Embryonic facial prominence (tissue), 1 donor: Measurements from ENCODE around the gene C2orf76.
"Not testable (repeated sequence)": the region's sequence is repeated elsewhere in the genome, so short reads cannot be mapped to it uniquely, and the experiment has no call there.

Experiments used
- DNase-seq: peaks from one replicate; pipeline ENCODE4 v3.0.0-alpha.2; 2016; ENCODE audit errors: extremely low spot score

The C2orf76 gene

GRCh38 chr2:119377294-119377992, 10.8 kb upstream of the C2orf76 start:
- DNase-seq: no peak

- DNase-seq: no peak
Observed at GRCh38 chr2:119376810-119377209, 10.2 kb upstream of the C2orf76 start.

DNA sequence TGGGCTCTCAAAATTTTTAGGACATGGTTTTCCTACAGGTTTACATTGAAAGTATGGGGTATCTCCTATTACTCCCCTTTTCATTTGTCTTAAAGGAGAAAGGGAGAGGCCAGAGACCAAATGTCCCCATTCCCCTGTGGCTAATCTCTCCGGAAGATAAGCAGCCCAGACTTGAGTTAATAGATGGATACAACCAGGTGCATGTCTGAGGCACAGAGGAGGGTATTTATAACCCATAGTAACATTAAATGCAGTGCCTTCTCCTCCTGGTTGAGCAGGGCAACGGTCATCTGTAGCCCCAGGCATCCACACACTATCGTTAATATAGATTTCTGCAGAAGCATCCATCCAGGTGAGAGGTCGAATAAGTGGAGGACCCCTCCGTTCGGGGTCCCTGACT, 9.8 kb upstream of the C2orf76 start:
- not testable (repeated sequence) for DNase-seq

DNA sequence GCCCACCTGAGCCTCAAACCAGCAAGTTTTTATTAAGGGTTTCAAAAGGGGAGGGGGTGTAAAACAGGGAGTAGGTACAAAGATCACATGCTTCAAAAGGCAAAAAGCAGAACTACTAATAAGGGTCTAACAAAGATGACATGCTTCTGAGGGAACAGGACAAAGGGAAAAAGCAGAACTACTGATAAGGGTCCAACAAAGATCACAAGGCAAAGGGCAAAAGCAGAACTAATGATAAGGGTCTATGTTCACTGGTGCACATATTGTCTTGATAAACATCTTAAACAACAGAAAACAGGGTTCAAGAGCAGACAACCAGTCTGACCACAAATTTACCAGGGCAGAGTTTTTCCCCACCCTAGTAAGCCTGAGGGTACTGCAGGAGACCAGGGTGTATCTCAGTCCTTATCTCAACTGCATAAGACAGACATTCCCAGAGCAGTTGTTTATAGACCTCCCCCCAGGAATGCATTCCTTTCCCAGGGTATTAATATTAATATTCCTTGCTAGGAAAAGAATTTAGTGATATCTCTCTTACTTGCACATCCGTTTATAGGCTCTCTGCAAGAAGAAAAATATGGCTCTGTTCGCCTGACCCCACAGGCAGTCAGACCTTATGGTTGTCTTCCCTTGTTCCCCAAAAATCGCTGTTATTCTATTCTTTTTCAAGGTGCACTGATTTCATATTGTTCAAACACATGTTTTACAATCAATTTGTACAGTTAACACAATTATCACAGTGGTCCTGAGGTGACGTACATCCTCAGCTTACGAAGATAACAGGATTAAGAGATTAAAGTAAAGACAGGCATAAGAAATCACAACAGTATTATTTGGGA, 7.5 kb upstream of the C2orf76 start:
- DNase-seq: not testable (repeated sequence)

DNA sequence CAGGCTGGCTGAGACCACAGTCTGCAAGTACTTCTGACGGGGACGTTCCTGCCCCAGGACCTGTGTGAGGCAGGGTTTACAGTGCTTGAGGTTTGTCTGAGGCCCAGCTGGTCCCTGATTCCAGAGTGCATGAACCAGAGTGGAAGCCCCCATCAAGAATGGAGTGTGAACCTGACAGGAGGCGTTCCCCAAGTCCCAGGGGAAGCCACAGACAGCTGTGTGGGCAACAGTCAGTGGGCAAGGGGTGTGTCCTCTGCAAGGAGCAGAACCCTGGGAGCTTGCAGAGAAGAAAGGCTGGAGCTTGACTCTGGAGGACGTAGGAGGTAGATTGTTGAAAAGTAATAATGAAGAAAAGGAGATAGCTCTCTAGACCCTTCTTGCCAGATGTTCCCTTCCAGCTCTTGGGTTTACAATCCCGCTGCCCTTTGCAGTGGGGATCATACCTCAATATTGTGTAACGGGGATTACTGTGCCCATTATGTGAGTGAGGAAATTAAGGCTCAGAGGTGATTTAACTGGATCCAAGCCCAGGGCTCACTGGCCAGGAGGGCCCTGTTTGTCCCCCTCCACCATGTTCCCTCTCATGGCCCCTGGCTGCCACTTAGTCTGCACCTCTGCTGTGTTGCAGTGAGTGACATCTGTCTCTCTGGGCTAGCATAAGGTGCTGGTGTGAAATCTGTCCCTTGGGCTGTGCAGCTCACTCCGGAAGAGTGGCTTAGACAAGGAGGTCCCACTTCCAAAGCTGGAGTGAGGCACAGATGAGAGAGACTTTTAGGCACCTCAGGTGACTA, 6.3 kb upstream of the C2orf76 start:
- no peak for DNase-seq

GRCh38 chr2:119371111-119371510, 4.5 kb upstream of the C2orf76 start:
- no peak for DNase-seq

DNA sequence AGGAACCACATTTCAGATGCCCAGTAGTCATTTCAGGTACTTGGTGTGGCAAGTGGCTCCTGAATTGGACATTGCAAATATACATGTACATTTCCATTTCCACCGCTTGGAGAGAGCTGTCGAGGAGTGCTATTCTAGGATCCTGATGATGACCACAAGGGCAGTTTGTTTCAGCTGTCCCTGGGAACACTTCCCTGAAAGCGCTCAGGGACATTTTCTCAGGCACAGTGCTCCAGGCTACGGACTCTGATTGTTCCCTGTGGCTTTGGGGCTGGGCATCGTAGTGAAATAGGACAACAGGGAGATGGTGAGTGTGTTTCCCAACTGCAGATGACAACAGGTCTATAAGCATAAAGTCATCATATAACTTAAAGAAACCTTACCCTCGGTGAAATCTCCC, 3.2 kb upstream of the C2orf76 start:
- no peak for DNase-seq

- DNase-seq: no peak
Observed at GRCh38 chr2:119367472-119368099, 952 bp upstream of the C2orf76 start.

DNA sequence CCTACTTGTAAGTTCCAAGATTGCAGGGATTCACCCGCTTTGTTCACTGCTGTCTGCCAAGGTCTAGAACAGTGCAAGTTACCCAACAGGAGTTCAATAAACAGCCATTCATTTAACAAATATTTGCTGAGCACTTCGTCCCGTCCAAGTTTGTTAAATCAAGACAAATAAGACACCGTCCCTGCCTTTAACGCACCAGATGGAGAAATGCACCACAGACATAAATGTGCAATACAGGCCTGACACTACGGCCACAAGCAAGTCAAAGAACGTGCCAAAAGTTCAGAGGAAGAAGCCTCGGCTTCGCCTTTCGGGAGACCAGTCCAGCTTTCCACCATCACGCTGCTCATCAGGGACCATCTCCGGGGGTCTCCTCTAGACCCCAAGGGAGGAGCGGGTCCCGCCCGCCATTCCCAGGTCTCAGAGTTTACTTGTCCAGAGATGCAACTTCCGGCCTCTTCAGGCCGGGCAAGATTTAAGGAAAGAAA, 429 bp downstream of the C2orf76 start:
- DNase-seq: no peak

- no peak for DNase-seq
Observed at GRCh38 chr2:119365436-119365835, 1.2 kb downstream of the C2orf76 start.

GRCh38 chr2:119364798-119365197, 1.8 kb downstream of the C2orf76 start:
- no peak for DNase-seq

DNA sequence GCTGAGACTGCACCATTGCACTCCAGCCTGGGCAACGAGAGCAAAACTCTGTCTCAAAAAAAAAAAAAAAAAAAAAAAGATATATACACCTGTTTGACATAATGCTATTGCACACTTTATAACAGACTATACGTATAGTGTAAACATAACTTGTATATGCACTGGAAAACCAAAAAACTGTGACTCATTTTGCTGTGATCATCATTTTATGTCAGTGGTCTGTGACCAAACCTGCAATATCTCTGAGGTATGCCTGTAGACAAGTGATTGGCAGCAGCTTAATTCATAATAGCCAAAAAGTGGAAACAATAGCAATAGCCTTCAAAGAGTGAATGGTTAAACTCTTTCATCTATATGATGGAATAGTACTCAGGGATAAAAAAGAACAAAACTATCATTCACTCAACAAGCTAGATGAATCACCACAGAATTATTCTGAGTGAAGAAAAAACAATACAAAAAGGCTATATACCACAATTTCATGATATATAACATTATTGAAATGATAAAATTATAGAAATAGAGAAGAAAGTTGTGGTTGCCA, 6.1 kb downstream of the C2orf76 start:
- no peak for DNase-seq

DNA sequence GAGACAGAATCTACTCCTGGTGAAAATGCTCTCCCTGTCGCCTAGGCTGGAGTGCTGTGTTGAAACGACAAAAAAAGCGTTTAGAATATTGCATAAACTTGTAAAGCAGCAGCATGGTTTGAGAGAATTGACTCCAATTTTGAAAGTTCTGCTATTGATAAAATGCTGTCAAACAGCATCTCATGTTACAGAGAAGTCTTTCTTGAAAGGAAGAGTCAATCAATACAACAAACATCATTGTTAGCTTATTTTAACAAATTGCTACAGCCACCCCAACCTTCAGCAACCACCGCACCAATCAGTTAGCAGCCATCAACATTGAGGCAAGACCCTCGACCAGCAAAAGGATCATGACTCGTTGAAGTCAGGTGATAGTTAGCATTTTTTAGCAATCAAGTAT, 6.9 kb downstream of the C2orf76 start:
- DNase-seq: no peak

GRCh38 chr2:119354860-119355259, 11.8 kb downstream of the C2orf76 start:
- DNase-seq: no peak

DNA sequence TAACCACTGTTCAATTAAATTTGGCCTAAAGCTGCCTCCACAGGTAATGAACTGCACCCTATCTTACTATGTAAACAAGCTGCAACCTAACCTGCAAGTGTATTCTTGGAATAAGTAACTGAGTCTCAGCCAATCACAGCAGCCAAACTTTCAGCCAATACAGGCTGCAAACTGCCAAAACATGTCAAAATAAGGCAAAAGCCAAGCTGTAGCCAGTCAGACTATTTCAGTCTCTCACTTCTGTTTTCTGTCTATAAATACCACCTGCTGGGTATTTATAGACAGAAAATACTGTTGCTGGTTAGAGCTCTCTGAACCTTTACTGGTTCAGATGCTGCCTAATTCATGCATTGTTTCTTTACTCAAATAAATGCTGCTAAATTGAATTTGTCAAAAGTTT, 14.3 kb downstream of the C2orf76 start:
- no peak for DNase-seq

DNA sequence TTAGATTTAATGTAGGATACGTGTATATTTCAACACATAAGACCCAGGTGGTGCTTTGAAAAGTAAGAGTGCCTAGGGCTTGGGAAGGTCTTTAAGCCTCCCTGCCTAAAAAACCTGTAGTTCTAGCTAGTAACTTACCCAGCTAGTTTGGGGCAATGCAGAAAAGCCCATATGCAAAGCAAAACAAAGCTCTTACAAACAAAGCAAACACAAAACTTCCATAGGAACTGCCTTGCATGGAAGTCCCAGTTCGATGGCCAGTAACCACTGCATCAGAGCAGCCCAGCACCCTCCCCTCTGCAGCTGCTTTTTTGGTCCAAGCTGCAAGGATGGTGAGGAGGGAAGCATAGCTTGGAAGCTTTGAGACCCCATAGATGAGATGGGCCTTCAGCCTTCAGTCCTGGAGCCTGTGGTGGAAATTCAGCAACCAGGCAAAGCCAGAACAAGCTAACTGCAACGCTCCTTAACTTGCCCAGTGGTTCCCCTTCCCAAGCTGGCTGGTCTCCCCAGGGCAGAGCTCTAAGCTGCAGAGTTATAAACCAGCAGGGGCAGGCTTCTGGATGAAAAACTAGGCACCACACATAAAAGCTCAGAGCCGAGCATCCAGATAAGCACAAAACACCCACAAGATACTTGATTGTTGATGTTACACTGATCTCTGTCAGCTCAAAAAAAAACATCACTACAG, 16.2 kb downstream of the C2orf76 start:
- DNase-seq: no peak

DNA sequence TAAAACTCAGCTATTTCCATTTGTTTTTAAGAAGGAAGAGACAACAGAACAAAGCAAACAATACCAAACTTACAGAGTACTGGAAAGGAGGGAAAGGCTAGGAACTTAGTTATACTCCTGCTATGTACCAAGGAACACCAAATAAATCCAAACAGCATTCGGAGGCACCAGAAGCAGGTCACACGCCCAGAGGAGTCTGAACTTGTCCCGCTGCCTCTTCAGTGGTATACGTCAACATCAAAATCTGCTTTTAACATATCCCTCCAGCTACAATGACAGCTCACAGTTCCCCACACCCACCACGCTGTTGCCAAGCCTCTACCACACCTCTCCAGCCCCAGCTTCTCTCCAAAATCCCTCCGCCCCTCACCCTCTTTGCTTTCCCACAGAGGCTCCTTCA, 17.3 kb downstream of the C2orf76 start:
- DNase-seq: no peak

GRCh38 chr2:119341684-119342083, 24.9 kb downstream of the C2orf76 start:
- no peak for DNase-seq

DNA sequence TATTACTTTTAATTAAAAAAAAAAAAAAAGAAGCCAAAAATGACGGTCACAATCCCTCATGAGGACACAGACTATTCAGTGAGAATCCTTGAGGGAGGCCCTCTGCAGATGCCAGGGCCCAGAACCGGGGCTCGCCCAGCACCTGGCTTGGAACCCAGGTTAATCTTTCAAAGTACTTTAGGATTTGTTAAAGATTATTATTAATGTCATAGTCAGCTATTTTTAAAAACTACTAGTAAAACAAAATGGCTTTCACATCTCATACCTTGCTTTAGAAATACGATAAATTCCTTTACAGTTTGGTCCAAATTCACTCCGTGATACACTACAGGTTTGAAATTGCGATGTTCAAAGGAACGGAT, 27.1 kb downstream of the C2orf76 start:
- no peak for DNase-seq

DNA sequence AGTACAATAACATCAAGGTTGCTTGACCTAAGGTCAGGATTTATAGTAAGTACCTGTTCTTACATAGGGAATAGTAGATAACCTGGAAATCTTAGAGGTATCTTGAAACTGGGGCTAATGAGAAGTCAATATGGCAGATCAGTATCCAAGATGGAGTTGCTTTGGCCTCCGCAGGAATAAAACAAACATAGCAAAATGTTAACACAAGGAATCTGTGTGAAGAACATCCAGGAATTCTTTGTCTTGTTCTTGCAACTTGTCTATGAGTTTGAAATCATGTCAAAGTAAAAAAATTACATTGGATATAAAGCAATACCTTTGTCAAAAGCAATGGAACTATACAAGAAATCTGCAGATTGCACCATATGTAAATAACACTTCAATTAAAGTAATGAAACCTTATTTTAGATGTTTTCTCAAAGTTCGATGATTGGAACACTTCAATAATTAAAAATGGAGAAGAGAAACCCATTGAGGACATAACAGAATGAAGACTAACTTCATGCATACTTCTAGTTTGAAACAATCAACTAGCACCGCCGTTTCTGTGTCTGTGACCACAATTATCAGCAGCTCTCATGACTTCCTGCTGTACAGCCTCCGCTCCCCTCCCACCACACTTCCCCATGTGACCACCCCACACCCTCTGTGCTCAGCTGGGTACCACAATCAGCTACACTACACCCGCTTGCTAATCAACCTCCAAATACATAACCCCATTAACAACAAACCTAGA, 27.6 kb downstream of the C2orf76 start:
- DNase-seq: no peak
